GM10266 (cell line): ENCODE measurements around the gene DND1.

Experiments
- DNase-seq: peaks from one replicate; pipeline ENCODE4 v3.0.0; 2012; ENCODE audit errors: extremely low spot score
- TF ChIP-seq, protein P1 (sequence below): IDR thresholded peaks from 2 replicates; pipeline ENCODE4 v1.5.1; 2012; ENCODE audit warnings: mild to moderate bottlenecking, low read depth; ENCODE audit not compliant: control insufficient read depth, insufficient read depth; ENCODE audit errors: missing control alignments

Gene DND1

DNA sequence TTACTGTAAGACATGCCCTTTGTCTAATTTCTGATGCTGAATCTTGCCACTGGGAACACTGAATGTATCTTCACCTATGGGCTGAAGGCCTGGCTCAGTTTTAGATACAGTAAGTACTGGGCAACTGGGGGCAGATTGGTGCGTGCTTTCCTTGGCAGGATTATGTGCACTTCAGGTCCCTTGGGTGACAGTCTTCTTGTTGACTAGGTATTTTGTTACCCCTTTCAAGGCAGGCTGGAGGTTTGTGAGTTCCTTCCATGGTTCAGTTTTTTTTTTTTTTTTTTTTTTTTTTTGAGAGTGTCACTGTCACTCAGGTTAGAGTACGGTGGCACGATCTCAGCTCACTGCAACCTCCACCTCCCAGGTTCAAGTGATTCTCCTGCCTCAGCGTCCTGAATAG, 34.4 kb upstream of the DND1 start:
- TF ChIP-seq, protein P1, sequence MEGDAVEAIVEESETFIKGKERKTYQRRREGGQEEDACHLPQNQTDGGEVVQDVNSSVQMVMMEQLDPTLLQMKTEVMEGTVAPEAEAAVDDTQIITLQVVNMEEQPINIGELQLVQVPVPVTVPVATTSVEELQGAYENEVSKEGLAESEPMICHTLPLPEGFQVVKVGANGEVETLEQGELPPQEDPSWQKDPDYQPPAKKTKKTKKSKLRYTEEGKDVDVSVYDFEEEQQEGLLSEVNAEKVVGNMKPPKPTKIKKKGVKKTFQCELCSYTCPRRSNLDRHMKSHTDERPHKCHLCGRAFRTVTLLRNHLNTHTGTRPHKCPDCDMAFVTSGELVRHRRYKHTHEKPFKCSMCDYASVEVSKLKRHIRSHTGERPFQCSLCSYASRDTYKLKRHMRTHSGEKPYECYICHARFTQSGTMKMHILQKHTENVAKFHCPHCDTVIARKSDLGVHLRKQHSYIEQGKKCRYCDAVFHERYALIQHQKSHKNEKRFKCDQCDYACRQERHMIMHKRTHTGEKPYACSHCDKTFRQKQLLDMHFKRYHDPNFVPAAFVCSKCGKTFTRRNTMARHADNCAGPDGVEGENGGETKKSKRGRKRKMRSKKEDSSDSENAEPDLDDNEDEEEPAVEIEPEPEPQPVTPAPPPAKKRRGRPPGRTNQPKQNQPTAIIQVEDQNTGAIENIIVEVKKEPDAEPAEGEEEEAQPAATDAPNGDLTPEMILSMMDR, result no peak
- no peak for DNase-seq

DNA sequence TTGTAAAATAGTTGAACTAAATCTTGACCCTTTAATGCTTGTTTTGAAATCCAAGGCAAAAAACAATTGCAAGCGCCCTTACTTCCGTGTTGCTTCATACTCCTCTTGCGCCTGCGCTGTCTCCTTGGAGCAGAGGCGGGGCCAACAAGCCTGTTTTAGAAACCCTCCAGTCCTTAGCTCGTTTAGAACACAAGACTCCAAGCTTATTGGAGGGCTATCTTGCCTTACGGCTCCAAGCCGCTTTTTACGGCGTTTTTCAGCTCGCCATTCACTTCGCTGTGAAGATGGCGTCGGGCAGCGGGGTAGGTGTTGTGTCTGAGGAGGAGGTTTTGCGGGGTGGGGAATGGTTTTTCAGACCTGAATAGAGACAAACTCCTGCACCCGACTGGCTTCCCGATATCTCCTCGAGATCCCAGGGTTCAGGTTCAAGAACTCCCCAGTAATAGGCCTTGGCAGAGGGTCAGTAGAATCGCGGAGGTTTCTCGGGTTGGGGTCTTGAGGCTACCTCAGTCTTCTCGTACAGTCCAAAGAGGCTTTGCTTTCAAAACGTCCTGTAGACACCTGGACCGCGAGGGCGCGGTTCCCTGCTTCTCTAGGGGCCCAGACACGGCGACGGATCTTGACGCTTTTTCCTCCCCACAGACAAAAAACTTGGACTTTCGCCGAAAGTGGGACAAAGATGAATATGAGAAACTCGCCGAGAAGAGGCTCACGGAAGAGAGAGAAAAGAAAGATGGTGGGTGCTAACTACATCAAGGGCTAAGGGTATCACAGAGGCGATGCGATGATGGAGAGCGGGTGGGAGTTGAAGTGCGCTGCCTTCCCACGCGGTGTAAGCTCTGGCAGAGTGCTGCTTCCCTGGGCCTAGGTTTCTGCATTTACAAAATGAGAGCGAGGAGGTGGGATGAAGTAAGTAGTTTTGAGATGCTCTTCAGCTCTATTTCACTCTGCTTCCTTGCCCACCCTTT, 27.1 kb upstream of the DND1 start, which contains the start of gene ZMAT2:
Gene ZMAT2, plus strand, starts transcription at position 271 of the 968 bp plus-strand sequence. Its CDS starts 14 bp downstream, at position 285.
- TF ChIP-seq, protein P1, result no peak
- DNase-seq, result peak; percentile 92

DNA sequence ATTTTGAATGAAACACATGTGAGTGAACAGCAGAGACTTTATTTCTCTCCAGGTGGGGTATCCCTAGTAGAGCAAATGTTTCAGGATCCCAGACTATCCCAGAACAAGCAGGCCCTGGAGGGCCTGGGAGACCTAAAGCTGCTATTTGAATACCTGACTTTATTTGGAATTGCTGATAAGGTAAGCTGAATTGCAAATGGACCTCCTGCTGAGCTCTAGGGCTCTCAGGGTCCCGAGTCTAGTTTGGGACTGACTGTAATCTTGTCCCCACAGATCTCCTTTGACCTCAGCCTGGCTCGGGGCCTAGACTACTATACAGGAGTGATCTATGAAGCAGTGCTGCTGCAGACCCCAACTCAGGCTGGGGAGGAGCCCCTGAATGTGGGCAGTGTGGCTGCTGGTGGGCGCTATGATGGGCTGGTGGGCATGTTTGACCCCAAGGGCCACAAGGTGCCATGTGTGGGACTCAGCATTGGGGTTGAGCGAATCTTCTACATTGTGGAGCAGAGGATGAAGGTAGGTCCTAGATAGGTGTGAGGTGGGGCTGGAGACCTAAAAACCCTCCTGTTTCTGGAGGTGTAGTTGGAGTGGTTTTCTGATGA, 23.6 kb upstream of the DND1 start:
- no peak for DNase-seq
- TF ChIP-seq, protein P1, result no peak

DNA sequence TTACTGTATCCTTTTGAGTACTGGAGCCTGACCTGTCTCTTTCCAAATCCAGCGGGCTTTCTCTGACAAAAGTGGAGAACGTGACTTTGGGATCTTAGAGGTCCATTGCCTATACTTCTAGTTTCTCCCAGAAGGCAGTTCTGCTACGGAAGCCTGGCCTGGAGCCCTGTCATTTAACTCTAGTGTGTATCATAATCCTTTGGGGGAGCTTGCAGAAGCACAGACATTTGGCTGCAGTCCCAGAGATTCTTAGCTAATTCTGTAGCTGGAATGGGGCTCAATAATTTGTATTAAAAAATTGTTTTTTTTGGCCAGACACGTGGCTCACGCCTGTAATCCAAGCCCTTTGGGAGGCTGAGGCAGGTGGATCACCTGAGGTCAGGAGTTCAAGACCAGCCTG, 20.9 kb upstream of the DND1 start:
- DNase-seq, result no peak
- TF ChIP-seq, protein P1, result no peak

DNA sequence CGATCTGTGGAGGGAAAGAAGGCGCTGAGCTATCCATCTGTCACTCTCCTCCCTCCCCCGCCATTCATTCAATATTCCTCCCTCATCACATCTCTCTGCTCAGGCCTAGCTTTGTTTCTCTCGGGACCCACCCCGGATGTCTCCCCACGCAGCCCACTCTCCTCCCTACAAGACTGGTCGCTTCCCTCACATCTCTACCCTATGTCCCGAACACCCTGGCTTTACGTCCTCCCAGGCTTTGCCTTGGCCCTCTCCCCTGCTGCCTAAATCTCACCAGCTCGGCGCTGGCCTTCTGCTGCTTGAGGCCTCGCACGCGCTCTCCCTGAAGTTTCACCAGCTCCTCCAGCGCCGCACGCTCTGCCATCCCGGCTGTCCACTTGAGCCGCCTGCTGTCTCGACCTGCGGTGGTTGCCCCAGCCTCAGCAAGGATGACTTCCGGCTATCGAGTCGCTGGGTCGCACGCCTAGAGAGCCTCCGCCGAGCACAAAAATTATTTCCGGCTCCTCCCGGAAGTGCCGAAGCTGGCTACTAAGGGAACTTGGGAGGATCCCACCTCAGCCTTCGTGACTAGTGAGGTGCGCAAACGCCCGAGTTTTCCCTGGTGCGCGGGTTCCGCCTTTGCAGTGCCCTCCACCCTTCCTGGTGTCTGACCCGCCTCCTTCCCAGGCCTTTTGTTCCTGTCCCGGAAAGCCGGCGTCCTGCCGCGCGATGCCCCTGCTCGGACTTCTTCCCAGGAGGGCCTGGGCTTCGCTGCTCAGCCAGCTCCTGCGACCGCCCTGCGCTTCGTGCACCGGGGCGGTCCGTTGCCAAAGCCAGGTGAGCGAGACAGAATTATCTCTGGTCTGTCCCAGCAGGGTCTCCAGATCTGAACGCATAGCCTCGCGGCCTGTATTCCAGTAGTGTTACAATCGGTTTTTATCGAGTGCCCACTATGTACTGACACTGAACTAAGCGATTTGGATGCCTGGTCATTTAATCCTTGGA, 17.9 kb upstream of the DND1 start, which contains the start of the genes HARS1 and HARS2:
Gene HARS1, minus strand, starts transcription at position 430 of the 984 bp plus-strand sequence. Its CDS starts 66 bp downstream, at position 364.
Gene HARS2, plus strand, starts transcription at position 515 of the 984 bp plus-strand sequence. Its CDS starts 194 bp downstream, at position 709.
- TF ChIP-seq, protein P1, result no peak
- peak; percentile 85 for DNase-seq

DNA sequence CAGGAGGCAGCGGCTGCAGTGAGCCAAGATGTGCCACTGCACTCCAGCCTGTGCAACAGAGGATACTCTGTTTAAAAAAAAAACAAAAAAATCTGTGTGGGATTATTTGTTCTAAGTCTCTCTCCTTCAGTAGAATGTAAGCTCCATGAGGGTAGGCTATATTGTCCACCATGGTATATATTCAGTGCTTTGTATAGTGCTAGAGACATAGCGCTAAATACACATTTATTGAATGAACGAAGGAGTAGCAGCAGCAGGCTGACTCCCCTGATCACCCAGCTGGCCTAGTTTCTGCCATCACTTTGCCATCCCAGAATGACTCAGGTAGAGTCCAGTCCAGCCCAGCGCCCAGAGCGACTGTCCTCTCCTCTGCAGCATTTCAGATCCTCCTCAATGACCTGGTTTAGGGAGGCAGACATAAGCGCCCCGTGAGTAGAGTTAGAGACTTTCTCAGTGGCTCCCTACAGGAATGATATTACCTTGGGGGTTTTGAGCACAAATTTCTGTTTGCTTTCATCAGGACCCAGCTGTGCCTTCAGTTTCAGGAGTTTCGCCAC, 17.1 kb upstream of the DND1 start:
- TF ChIP-seq, protein P1, result no peak
- DNase-seq, result peak; percentile 8
